GM23248 (cell line): ENCODE measurements around the gene SIM1. TPM values are rescaled to one million over a fixed set of nuclear protein-coding genes. Genes with fewer than 3 reads are reported as not detected.

Experiments used
- DNase-seq: peaks from one replicate; pipeline ENCODE4 v3.0.0-alpha.2; 2015
- H2AFZ ChIP-seq: fragments of 200-600 bp; sonication (generic); 2 replicates; pipeline ENCODE4 v1.6.1; 2016; ENCODE audit warnings: antibody characterized with exemption
- H3F3A ChIP-seq: fragments of 200-600 bp; sonication (generic); 2 replicates; pipeline ENCODE4 v1.6.1; 2016; ENCODE audit warnings: mild to moderate bottlenecking, antibody characterized with exemption, mixed run types; ENCODE audit not compliant: insufficient read depth
- H3K27ac ChIP-seq: fragments of 200-600 bp; sonication (generic); 2 replicates; pipeline ENCODE4 v1.5.1; 2016; ENCODE audit warnings: mild to moderate bottlenecking
- H3K27me3 ChIP-seq: fragments of 200-600 bp; sonication (generic); replicated peaks from 2 replicates; pipeline ENCODE4 v1.6.1; 2016; ENCODE audit warnings: mild to moderate bottlenecking; ENCODE audit not compliant: insufficient read depth
- H3K36me3 ChIP-seq: fragments of 200-600 bp; sonication (generic); 2 replicates; pipeline ENCODE4 v1.6.1; 2016; ENCODE audit warnings: low read depth, mild to moderate bottlenecking
- H3K4me1 ChIP-seq: fragments of 200-600 bp; sonication (generic); 2 replicates; pipeline ENCODE4 v1.6.1; 2016; ENCODE audit warnings: mild to moderate bottlenecking; ENCODE audit not compliant: insufficient read depth
- H3K4me2 ChIP-seq: fragments of 200-600 bp; sonication (generic); one replicate; pipeline ENCODE4 v1.6.1; 2016; ENCODE audit warnings: mild to moderate bottlenecking; ENCODE audit not compliant: unreplicated experiment
- H3K4me3 ChIP-seq: fragments of 200-600 bp; sonication (generic); 2 replicates; pipeline ENCODE4 v1.5.1; 2016; ENCODE audit warnings: mild to moderate bottlenecking
- H3K79me2 ChIP-seq: fragments of 200-600 bp; sonication (generic); 2 replicates; pipeline ENCODE4 v1.6.1; 2016; ENCODE audit warnings: mild to moderate bottlenecking; ENCODE audit not compliant: insufficient read depth
- H3K9ac ChIP-seq: fragments of 200-600 bp; sonication (generic); 2 replicates; pipeline ENCODE4 v1.6.1; 2016; ENCODE audit warnings: mild to moderate bottlenecking
- H3K9me2 ChIP-seq: fragments of 200-600 bp; sonication (generic); 2 replicates; pipeline ENCODE4 v1.6.1; 2016; ENCODE audit warnings: mixed run types, mild to moderate bottlenecking, moderate library complexity; ENCODE audit not compliant: insufficient read depth
- H3K9me3 ChIP-seq: fragments of 200-600 bp; sonication (generic); one replicate; pipeline ENCODE4 v1.6.1; 2017; ENCODE audit warnings: low read depth
- H4K20me1 ChIP-seq: fragments of 200-600 bp; sonication (generic); 2 replicates; pipeline ENCODE4 v1.6.0; 2016; ENCODE audit not compliant: insufficient read depth
- EZH2 ChIP-seq: fragments of 200-600 bp; sonication (generic); IDR thresholded peaks from 2 replicates; pipeline ENCODE4 v1.6.1; 2018; ENCODE audit warnings: antibody characterized with exemption, mild to moderate bottlenecking; ENCODE audit not compliant: insufficient read depth, poor library complexity, severe bottlenecking
- EZH2phosphoT487 ChIP-seq: fragments of 200-600 bp; sonication (generic); IDR thresholded peaks from 2 replicates; pipeline ENCODE4 v1.6.1; 2018; ENCODE audit warnings: antibody characterized with exemption, moderate library complexity, mild to moderate bottlenecking, low read depth; ENCODE audit not compliant: insufficient read depth
- WGBS, 2 experiments: methylation state at CpG; one replicate each; pipeline ENCODE4 v1.1.6; 2015 to 2017; ENCODE audit warnings: low lambda C conversion rate in 2 of 2, low coverage in 1 of 2; ENCODE audit errors: missing lambda C conversion rate in 2 of 2; 5-methylcytosine and 5-hydroxymethylcytosine counted together
- in situ Hi-C: fragments of 300-500 bp; cut with MboI; formaldehyde crosslinking; loops from 2 replicates; pipeline ENCODE4 v1.15.0; 2020
- polyA plus RNA-seq: library from polyadenylated mRNA; unstranded; fragments of >200 nt; fragmentation: Nextera tagmentation; extraction: Ambion mirVana; gene quantifications from 2 replicates; pipeline ENCODE4 v1.2.1, GENCODE V29; 2016
- total RNA-seq: library from RNA; depleted of rRNA; stranded (reverse); fragments of >200 nt; shearing (Covaris generic); gene quantifications from 2 replicates; pipeline ENCODE4 v1.2.3, GENCODE V29; 2014

Gene SIM1
- total and polyA plus RNA-seq, 2 experiments from 2014 or later: 1.5 to 1.6 TPM

GRCh38 chr6:100475554-100476320, 11.0 kb upstream of the SIM1 start:
- Histone ChIP-seq H2AFZ (no peak overlapping the region), H3F3A (peaks cover 13% of the 10 kb centered on the region; the same call in 1 of the 2 replicates), H3K36me3 (no peaks in the 10 kb centered on the region), H3K9ac (no peak overlapping the region), H3K27ac (no peak overlapping the region), H3K4me3 (no peak overlapping the region), H3K9me2 (no peaks in the 10 kb centered on the region), H3K4me2 (no peak overlapping the region), H3K27me3 (no peaks in the 10 kb centered on the region), H3K79me2 (no peaks in the 10 kb centered on the region), H3K4me1 (peaks cover 12% of the 10 kb centered on the region; the same call in 1 of the 2 replicates), H3K9me3 (no peaks in the 10 kb centered on the region), H4K20me1 (no peaks in the 10 kb centered on the region)
- WGBS, 2 experiments: 90 to 91% methylated on average over 10 of the region's 10 CpGs
- DNase-seq: peak; percentile 19
- in situ Hi-C loops: loop anchor here (25.0 kb wide), 2 partner anchors 187 to 563 kb away; no protein-coding TSS in a partner anchor
- TF ChIP-seq EZH2: no peak
- no peak for TF ChIP-seq EZH2phosphoT487

GRCh38 chr6:100473182-100473581, 8.5 kb upstream of the SIM1 start:
- peaks cover 12% of the 10 kb centered on the region; the same call in 1 of the 2 replicates for H3K4me1 ChIP-seq
- no peaks in the 10 kb centered on the region for H4K20me1 ChIP-seq
- H3K79me2 ChIP-seq: no peaks in the 10 kb centered on the region
- H3K9ac ChIP-seq: no peak overlapping the region
- TF ChIP-seq EZH2phosphoT487 (no peak), EZH2 (no peak)
- WGBS, 2 experiments: 74 to 83% methylated on average over 1 of the region's 1 CpG
- no peak overlapping the region for H3K4me3 ChIP-seq
- in situ Hi-C loops: no loop called here
- DNase-seq: no peak
- no peak overlapping the region for H2AFZ ChIP-seq
- H3K27me3 ChIP-seq: no peaks in the 10 kb centered on the region
- H3K9me2 ChIP-seq: no peaks in the 10 kb centered on the region
- no peaks in the 10 kb centered on the region for H3K36me3 ChIP-seq
- no peak overlapping the region for H3K27ac ChIP-seq
- H3F3A ChIP-seq: peaks cover 13% of the 10 kb centered on the region; the same call in 1 of the 2 replicates
- H3K9me3 ChIP-seq: no peaks in the 10 kb centered on the region
- peak overlapping the region; percentile 7 for H3K4me2 ChIP-seq

GRCh38 chr6:100472674-100473073, 8.0 kb upstream of the SIM1 start:
- Histone ChIP-seq H3K4me2 (peak overlapping the region; percentile 7), H3K9me3 (no peaks in the 10 kb centered on the region), H3K4me3 (no peak overlapping the region), H3K9ac (no peak overlapping the region), H3K27ac (no peak overlapping the region), H3F3A (peaks cover 13% of the 10 kb centered on the region; the same call in 1 of the 2 replicates), H3K27me3 (no peaks in the 10 kb centered on the region), H3K9me2 (no peaks in the 10 kb centered on the region), H3K4me1 (peaks cover 12% of the 10 kb centered on the region; the same call in 1 of the 2 replicates), H2AFZ (no peak overlapping the region), H3K36me3 (no peaks in the 10 kb centered on the region), H4K20me1 (no peaks in the 10 kb centered on the region), H3K79me2 (no peaks in the 10 kb centered on the region)
- 4 to 7% methylated on average over 3 of the region's 3 CpGs for WGBS, 2 experiments
- TF ChIP-seq EZH2phosphoT487 (peak; percentile 84; the same call in 1 of the 2 replicates), EZH2 (no peak)
- DNase-seq: peak; percentile 82
- in situ Hi-C loops: no loop called here

GRCh38 chr6:100470422-100471120, 5.8 kb upstream of the SIM1 start:
- Histone ChIP-seq H3K79me2 (no peaks in the 10 kb centered on the region), H3K9ac (no peak overlapping the region), H3F3A (peaks cover 13% of the 10 kb centered on the region; the same call in 1 of the 2 replicates), H3K9me2 (no peaks in the 10 kb centered on the region), H3K4me3 (no peak overlapping the region), H2AFZ (no peak overlapping the region), H4K20me1 (no peaks in the 10 kb centered on the region), H3K4me2 (no peak overlapping the region), H3K9me3 (no peaks in the 10 kb centered on the region), H3K4me1 (peaks cover 12% of the 10 kb centered on the region; the same call in 1 of the 2 replicates), H3K27ac (no peak overlapping the region), H3K36me3 (no peaks in the 10 kb centered on the region), H3K27me3 (no peaks in the 10 kb centered on the region)
- in situ Hi-C loops: no loop called here
- 90 to 95% methylated on average over 5 of the region's 5 CpGs for WGBS, 2 experiments
- peak; percentile 32 for DNase-seq
- TF ChIP-seq EZH2phosphoT487 (no peak), EZH2 (no peak)
